Measurements from ENCODE around the gene DHRS3. TPM values are rescaled to one million over a fixed set of nuclear protein-coding genes. Genes with fewer than 3 reads are reported as not detected.

The DHRS3 gene
- total RNA-seq, 1 experiment from 2014 or later, result 54.5 TPM

GRCh38 chr1:12552951-12553921 lies 64.8 kb downstream of the DHRS3 start:
- Histone ChIP-seq H2BK20ac (ENCODE audit: low read depth, low read length, poor library complexity, severe bottlenecking) (no peak overlapping the region), H2BK15ac (ENCODE audit: low read depth, low read length) (no peak overlapping the region), H3K4ac (ENCODE audit: low read depth, low read length) (no peak overlapping the region), H3K4me2 (ENCODE audit: insufficient read depth, insufficient read length, low read length) (no peak overlapping the region), H2BK12ac (ENCODE audit: insufficient read length, low read depth, low read length) (no peak overlapping the region), H3K14ac (ENCODE audit: insufficient read depth, low read length) (no peak overlapping the region), H3K23me2 (ENCODE audit: insufficient read length, low read depth, low read length, poor library complexity, severe bottlenecking) (no peaks in the 10 kb centered on the region), H3K4me1 (ENCODE audit: insufficient read depth, low read length) (no peaks in the 10 kb centered on the region), H3K18ac (ENCODE audit: insufficient read length, low read depth, low read length) (no peak overlapping the region), H4K20me1 (ENCODE audit: control insufficient read depth, insufficient read depth, insufficient read length) (no peaks in the 10 kb centered on the region), H2AK5ac (ENCODE audit: insufficient read length, low read length) (no peak overlapping the region), H2BK5ac (ENCODE audit: insufficient read length, low read length) (no peak overlapping the region), H3K79me1 (ENCODE audit: insufficient read depth, low read depth, low read length, poor library complexity, severe bottlenecking) (no peaks in the 10 kb centered on the region), H3K9me3 (ENCODE audit: control insufficient read depth, low read depth, low read length) (no peaks in the 10 kb centered on the region), H4K91ac (ENCODE audit: insufficient read length, low read depth, low read length) (no peak overlapping the region), H3K79me2 (ENCODE audit: insufficient read depth, low read length) (no peaks in the 10 kb centered on the region), H2AFZ (ENCODE audit: low read length) (no peak overlapping the region), H4K8ac (replicated peaks; ENCODE audit: insufficient read length, low read depth, low read length) (no peak overlapping the region), H3K27me3 (ENCODE audit: insufficient read depth, low read length) (no peaks in the 10 kb centered on the region), H3K27ac (ENCODE audit: insufficient read length, low read depth, low read length) (no peak overlapping the region), H3K23ac (ENCODE audit: insufficient read length, low read depth, low read length) (no peak overlapping the region), H2BK120ac (ENCODE audit: low read depth, low read length, poor library complexity, severe bottlenecking) (no peak overlapping the region), H3T11ph (ENCODE audit: low read length) (no peak overlapping the region), H3K56ac (ENCODE audit: insufficient read length, low read depth, low read length) (no peak overlapping the region), H4K5ac (ENCODE audit: insufficient read length, low read depth, low read length) (no peak overlapping the region), H3K9ac (ENCODE audit: extremely low read depth, insufficient read length, low read length) (no peak overlapping the region)
- Mint-ChIP-seq H3K36me3 (ENCODE audit: insufficient read depth in 1 of 3, low read depth in 3 of 3) (peaks cover 2 to 21% (median 3%) of the 10 kb centered on the region in 3 experiments; a peak in 6 of 7 replicates), H3K4me3 (0 out of 5 replicates have a peak overlapping the region, but pooled peaks of 1 of the 2 experiments have one; percentile 0), H3K27me3 (ENCODE audit: low read depth) (peaks cover 3% of the 10 kb centered on the region), H3K27ac (peak overlapping the region in 1 of 3 experiments; percentile 33; a peak in 3 of 7 replicates), H3K4me1 (peaks cover 19 to 34% of the 10 kb centered on the region in 2 experiments), H3K9me3 (peaks cover 12% of the 10 kb centered on the region in 2 experiments)
- no peak for TF ChIP-seq CTCF (conservative IDR thresholded peaks at IDR 0.05)
- no peak for DNase-seq
- no CpG with 5 or more reads among the region's 16 CpGs for WGBS (ENCODE audit: extremely low coverage, insufficient read length, low lambda C conversion rate)

Measured in H9 (cell line).